HG02798 (cell line): ENCODE results near the gene NCOA6.
A peak's percentile ranks its signal among the peaks of the same experiment; 100 is the strongest.

Source experiments
- ATAC-seq: cut with Tn5 transposase; IDR thresholded peaks from one replicate; pipeline ENCODE4 v1.9.1; 2021; ENCODE audit warnings: mild to moderate bottlenecking; ENCODE audit not compliant: unreplicated experiment, poor library complexity

NCOA6 gene

DNA sequence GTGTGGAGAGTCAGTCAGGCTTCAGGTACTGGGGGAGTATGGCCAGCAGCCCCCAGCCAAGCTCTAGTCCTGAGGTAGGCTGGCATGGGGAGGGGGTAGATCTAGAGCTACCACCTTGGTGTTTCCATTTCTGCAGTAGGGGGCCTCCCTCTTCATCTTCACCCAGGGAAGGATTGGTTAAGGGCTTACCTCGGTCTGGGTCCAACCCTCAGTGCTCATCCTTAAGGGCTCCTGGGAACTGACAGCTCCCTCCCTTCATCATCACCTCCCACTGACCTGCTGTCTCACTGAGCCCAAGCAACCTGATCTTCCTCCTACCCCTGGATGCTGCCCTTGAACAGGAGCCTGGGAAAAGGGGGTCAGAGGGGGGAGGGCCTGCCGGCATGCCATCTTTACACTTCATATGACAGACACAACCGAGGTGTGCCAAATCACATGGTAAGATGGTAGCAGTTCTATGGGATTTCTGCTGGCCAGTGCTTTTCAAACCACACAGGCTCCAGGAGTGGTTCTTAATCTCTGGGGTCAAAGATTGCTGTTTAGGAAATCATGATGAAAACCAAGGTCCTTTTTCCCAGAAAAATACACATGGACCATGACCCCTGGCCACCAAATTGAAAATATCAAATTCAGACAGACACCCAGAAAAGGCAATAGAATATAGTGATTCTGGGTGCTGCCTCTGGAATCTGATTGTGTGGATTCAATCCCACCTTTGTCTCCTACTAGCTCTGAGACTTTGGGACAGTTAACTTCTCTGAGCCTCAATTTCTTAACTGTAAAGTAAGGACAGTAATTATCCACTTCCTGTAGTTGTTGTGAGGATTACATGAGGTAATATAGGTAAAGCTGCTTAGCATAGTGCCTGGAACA, 118.3 kb downstream of the NCOA6 start:
- ATAC-seq, result no peak

- ATAC-seq, result no peak
These were observed 119.1 kb downstream of the NCOA6 start for GRCh38 chr20:34706302-34706875.

DNA sequence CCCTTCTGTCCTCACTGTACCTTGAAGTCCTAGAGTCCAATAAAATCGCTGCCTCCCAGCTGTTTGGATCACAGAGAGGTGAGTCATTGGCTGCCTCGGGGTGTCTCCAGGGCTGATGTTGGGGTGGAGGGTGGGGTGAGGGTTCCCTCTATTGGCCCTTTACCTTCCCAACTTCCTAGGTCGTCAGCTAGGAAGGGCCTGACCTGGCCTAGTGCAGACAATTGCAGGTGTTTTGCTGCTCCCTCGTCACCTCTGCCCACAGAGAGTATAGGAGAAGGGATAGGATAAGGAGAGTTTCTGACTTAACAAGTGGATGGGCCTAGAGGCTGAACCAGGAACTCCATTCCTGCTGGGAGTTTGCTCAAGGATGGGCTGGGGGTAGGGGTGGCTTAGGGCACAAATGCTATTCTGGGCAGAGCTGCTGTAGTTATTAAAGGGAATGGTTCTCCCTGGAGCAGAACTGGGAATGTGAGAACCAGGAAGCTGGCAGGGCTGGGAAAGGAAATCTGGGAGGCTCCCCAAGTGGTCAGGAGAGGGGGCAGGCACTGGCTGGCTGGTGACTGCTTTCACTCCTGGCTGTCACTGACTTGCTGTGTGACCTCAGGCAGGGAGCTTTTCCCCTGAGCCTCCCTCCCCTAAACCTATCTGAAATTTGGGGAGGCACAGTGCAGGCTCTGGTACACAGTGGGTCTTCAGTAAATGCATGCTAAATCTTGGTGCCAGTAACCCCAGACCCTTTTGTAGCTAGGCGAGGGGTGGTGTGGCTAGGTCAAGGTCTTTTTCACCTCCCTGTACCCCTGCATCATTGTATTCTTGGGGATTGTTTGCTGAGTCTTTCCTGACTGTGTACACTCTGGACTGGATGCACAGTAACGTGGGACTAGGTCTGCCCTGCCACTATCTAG, 119.8 kb downstream of the NCOA6 start:
- no peak for ATAC-seq

- ATAC-seq, result no peak
These were observed 120.4 kb downstream of the NCOA6 start for GRCh38 chr20:34705008-34705396.

- peak; percentile 76 for ATAC-seq
These were observed 121.1 kb downstream of the NCOA6 start, which contains the start of gene TP53INP2 for GRCh38 chr20:34704177-34705007. TSS of gene TP53INP2 (plus strand) at chr20:34704344. CDS start at chr20:34708740, 4,396 bp downstream.

DNA sequence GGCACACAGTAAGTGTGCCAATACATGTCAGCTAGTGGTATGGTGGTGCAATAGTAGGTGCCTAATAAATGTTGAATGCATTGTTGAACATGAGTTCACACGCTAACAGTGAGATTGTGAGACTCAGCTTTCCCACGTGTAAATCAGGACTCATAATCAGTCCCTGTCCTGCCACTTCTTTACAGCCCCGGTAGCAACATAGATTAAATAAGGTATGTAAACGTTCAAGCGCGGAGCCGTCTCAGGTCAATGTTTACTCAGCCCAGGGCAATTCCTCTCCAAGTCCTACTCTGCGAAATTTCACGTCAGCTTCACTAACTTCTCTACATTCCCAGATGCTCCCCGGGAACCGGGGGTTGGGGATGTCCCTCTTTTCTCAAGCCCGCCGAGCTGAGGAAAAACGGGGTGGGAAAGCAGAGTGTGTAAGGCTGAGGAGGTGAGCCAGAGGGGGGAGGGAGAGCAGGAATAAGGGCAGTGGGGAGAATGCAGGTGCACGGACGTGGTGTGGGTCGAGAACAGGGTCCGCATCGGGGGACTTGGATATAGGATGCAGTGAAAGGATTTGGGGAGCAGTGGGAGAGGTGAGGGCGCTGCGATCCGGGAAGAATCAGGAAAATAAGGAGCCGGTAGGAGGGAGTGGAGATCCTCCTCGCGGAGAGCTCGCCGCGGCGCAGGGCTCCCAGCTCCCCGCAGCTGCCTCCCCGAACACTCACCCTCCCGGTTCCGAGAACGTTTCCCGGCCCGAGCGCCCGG, 121.9 kb downstream of the NCOA6 start:
- ATAC-seq, result no peak

DNA sequence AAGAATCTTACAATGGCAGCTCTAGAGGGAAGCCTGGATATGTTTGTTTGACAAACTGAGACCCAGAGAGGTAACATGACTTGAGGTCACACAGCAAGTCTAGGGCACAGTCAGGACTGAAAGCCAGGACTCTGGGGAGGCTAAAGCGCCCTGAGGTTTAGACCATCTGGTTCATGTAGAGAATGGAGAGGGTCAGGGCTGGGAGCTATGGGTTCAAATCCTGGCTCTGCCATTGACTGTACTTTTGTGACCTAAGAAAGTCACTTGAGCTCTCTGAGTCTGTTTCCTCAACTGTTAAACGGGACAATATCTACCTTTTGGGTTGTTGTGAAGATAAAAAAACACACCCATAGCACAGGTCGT, 122.4 kb downstream of the NCOA6 start:
- ATAC-seq, result no peak

- ATAC-seq, result no peak
These were observed 123.9 kb downstream of the NCOA6 start for GRCh38 chr20:34701405-34702085.

DNA sequence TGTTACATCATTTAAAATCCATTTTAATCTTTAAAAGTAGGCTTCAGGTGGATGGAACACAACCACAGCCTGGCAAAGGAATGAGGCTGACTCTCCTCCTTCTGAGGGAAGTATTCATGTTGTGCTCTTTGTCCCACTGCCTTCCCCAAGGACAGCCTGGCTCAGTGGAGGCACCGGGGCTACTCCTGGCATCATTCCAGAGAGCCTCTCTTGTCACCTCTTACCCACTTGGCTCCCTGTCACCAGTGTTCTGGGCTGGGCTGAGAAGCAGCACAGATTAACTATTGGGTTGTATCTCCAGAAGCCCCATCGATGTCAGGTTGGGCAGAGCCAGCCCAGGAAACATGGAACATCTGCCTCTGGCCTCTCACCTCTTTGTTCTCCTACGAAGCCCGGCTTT, 132.0 kb downstream of the NCOA6 start:
- no peak for ATAC-seq

- no peak for ATAC-seq
These were observed 133.6 kb downstream of the NCOA6 start for GRCh38 chr20:34691838-34692237.

GRCh38 chr20:34689486-34689885, 136.0 kb downstream of the NCOA6 start:
- ATAC-seq, result no peak

- no peak for ATAC-seq
These were observed 141.8 kb downstream of the NCOA6 start for GRCh38 chr20:34683667-34684066.

GRCh38 chr20:34680586-34681175, 144.8 kb downstream of the NCOA6 start:
- ATAC-seq, result no peak

GRCh38 chr20:34676642-34677373, 148.6 kb downstream of the NCOA6 start, which contains the start of gene PIGU:
TSS of gene PIGU (minus strand) at chr20:34677092. CDS start at chr20:34677085, 7 bp downstream.
- peak; percentile 97 for ATAC-seq

DNA sequence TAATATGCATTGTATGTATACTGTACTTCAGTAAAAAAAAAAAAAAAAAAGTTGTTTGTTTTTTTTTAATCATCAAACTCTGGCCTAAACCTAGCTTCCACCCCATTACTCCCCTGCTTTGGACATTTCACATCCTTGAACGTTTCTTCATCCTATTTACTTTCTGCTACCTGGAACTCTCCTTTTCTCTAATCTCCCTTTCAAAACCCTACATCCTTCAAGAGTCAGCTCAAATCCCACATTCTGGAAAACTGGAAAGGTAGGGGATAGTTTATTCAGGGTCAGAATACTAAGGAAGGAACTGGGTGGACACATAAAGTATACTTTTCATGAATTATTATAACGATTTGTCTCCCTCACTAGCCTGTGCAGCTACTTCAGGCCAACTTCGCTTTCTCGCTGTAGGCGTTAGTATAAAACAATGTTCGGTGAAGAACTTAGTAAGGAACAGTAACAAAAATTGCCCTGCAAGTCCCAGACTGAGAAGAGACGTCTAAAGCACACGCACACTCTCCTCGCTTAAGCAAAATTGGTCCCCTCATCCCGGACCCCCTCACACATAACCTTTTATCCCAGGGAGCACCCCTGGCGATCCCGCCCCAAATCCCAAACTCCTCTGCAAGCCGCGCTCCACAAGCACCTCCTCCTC, 149.3 kb downstream of the NCOA6 start:
- no peak for ATAC-seq

DNA sequence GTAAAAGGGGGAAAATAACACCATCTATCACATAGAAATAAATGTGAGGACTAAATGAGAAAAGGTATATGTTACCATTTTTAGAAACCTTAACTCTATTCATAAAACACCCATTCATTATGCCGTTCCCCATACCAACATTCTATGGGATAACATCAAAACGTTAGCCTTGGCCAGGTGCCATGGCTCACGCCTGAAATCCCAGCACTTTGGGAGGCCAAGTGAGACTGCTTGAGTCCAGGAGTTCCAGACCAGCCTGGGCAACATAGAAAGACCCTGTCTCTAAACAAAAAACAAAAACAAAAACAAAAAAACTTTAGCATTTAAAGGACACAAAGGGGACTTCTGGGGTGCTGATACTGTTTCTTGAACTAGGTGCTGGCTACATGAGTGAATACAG, 149.9 kb downstream of the NCOA6 start:
- no peak for ATAC-seq

- ATAC-seq, result no peak
These were observed 152.0 kb downstream of the NCOA6 start for GRCh38 chr20:34673412-34673811.
